Astrocyte (in vitro differentiated cells and primary cell): ENCODE data around the gene TRIM9. TPM values are rescaled to one million over a fixed set of nuclear protein-coding genes. Genes with fewer than 3 reads are reported as not detected.

Experiments used
- DNase-seq: peaks from one replicate; pipeline ENCODE4 v3.0.0-alpha.2; 2010; ENCODE audit warnings: low read depth
- FAIRE-seq: peaks from 2 replicates; lab custom pipeline; 2011; peaks lifted over from hg19 to GRCh38; lab: Jason Lieb, UNC
- H2AFZ ChIP-seq: 2 replicates; pipeline ENCODE4 v1.6.0; 2012; ENCODE audit warnings: low read depth, low read length, inconsistent platforms
- H3K27ac ChIP-seq: 2 replicates; pipeline ENCODE4 v1.5.1; 2011; ENCODE audit warnings: low read depth, low read length, inconsistent platforms
- H3K27me3 ChIP-seq: 2 replicates; pipeline ENCODE4 v1.6.0; 2011; ENCODE audit warnings: low read length, inconsistent platforms; ENCODE audit not compliant: insufficient read depth
- H3K36me3 ChIP-seq: 2 replicates; pipeline ENCODE4 v1.5.1; 2011; ENCODE audit warnings: low read length, inconsistent platforms; ENCODE audit not compliant: insufficient read depth
- H3K4me1 ChIP-seq: 2 replicates; pipeline ENCODE4 v1.5.1; 2011; ENCODE audit warnings: low read length, inconsistent platforms; ENCODE audit not compliant: insufficient read depth
- H3K4me2 ChIP-seq: 2 replicates; pipeline ENCODE4 v1.6.0; 2012; ENCODE audit warnings: low read length, inconsistent platforms
- H3K4me3 ChIP-seq: 2 replicates; pipeline ENCODE4 v1.5.1; 2011; ENCODE audit warnings: low read depth, mild to moderate bottlenecking, low read length, inconsistent platforms; ENCODE audit not compliant: insufficient read depth
- H3K79me2 ChIP-seq: 2 replicates; pipeline ENCODE4 v1.6.0; 2012; ENCODE audit warnings: mild to moderate bottlenecking, low read length, inconsistent platforms; ENCODE audit not compliant: insufficient read depth
- H3K9ac ChIP-seq: 2 replicates; pipeline ENCODE4 v1.6.0; 2012; ENCODE audit warnings: mild to moderate bottlenecking, low read length, inconsistent platforms
- H3K9me3 ChIP-seq: 2 replicates; pipeline ENCODE4 v1.5.1; 2012; ENCODE audit warnings: low read depth, mild to moderate bottlenecking, low read length, inconsistent platforms; ENCODE audit not compliant: insufficient read depth
- H4K20me1 ChIP-seq: 2 replicates; pipeline ENCODE4 v1.6.0; 2012; ENCODE audit warnings: low read length, inconsistent platforms; ENCODE audit not compliant: insufficient read depth
- H3K27ac Mint-ChIP-seq: one replicate; pipeline ENCODE4 v1.8.0; 2021; ENCODE audit warnings: mild to moderate bottlenecking, mixed read lengths; ENCODE audit not compliant: unreplicated experiment
- H3K27me3 Mint-ChIP-seq: one replicate; pipeline ENCODE4 v1.8.0; 2021; ENCODE audit warnings: low read depth, mixed read lengths; ENCODE audit not compliant: unreplicated experiment
- H3K36me3 Mint-ChIP-seq: one replicate; pipeline ENCODE4 v1.8.0; 2021; ENCODE audit warnings: low read depth, mixed read lengths; ENCODE audit not compliant: unreplicated experiment
- H3K4me1 Mint-ChIP-seq: one replicate; pipeline ENCODE4 v1.8.0; 2021; ENCODE audit warnings: low read depth, mixed read lengths; ENCODE audit not compliant: unreplicated experiment
- H3K4me3 Mint-ChIP-seq: one replicate; pipeline ENCODE4 v1.8.0; 2021; ENCODE audit warnings: mild to moderate bottlenecking, moderate library complexity, mixed read lengths; ENCODE audit not compliant: unreplicated experiment
- H3K9me3 Mint-ChIP-seq: one replicate; pipeline ENCODE4 v1.8.0; 2021; ENCODE audit warnings: mild to moderate bottlenecking, mixed read lengths; ENCODE audit not compliant: unreplicated experiment
- CTCF ChIP-seq: IDR thresholded peaks from 2 replicates; pipeline ENCODE4 v1.5.1; 2011; ENCODE audit warnings: low read depth, mild to moderate bottlenecking, inconsistent platforms, low read length, moderate library complexity; ENCODE audit not compliant: insufficient read depth
- EZH2 ChIP-seq: IDR thresholded peaks from 2 replicates; pipeline ENCODE4 v1.6.1; 2012; ENCODE audit warnings: mild to moderate bottlenecking, low read length, inconsistent platforms; ENCODE audit not compliant: insufficient read depth
- total RNA-seq: library from RNA; stranded (reverse); gene quantifications from 2 replicates; pipeline ENCODE4 v1.2.1, GENCODE V29; 2021

The TRIM9 gene
- total RNA-seq, 1 donor from 2014 or later, result 4.7 TPM

GRCh38 chr14:51044961-51045360, 49.9 kb downstream of the TRIM9 start:
- Mint-ChIP-seq H3K27ac (no peak overlapping the region), H3K27me3 (peaks cover 2% of the 10 kb centered on the region), H3K9me3 (no peaks in the 10 kb centered on the region), H3K4me1 (peaks cover 5% of the 10 kb centered on the region), H3K36me3 (no peaks in the 10 kb centered on the region), H3K4me3 (no peak overlapping the region)
- FAIRE-seq (no peak), DNase-seq (no peak)
- H2AFZ ChIP-seq, result no peak overlapping the region
- no peaks in the 10 kb centered on the region for H3K9me3 ChIP-seq
- TF ChIP-seq EZH2, result no peak
- TF ChIP-seq CTCF, result no peak
- peaks cover 2% of the 10 kb centered on the region for H3K27me3 ChIP-seq
- H3K9ac ChIP-seq, result no peak overlapping the region
- H3K4me3 ChIP-seq, result no peak overlapping the region
- H3K79me2 ChIP-seq, result no peaks in the 10 kb centered on the region
- H4K20me1 ChIP-seq, result no peaks in the 10 kb centered on the region
- no peak overlapping the region for H3K27ac ChIP-seq
- no peaks in the 10 kb centered on the region for H3K4me1 ChIP-seq
- H3K4me2 ChIP-seq, result no peak overlapping the region
- no peaks in the 10 kb centered on the region for H3K36me3 ChIP-seq

- H3K4me1 ChIP-seq, result no peaks in the 10 kb centered on the region
- Mint-ChIP-seq H3K4me3 (no peak overlapping the region), H3K27ac (no peak overlapping the region), H3K4me1 (peaks cover 5% of the 10 kb centered on the region), H3K9me3 (no peaks in the 10 kb centered on the region), H3K27me3 (peaks cover 2% of the 10 kb centered on the region), H3K36me3 (no peaks in the 10 kb centered on the region)
- H4K20me1 ChIP-seq, result no peaks in the 10 kb centered on the region
- peaks cover 4% of the 10 kb centered on the region for H3K27me3 ChIP-seq
- no peaks in the 10 kb centered on the region for H3K36me3 ChIP-seq
- no peak overlapping the region for H3K4me3 ChIP-seq
- no peak overlapping the region for H3K9ac ChIP-seq
- no peak overlapping the region for H3K4me2 ChIP-seq
- H3K9me3 ChIP-seq, result no peaks in the 10 kb centered on the region
- H3K79me2 ChIP-seq, result no peaks in the 10 kb centered on the region
- DNase-seq (no peak), FAIRE-seq (no peak)
- H3K27ac ChIP-seq, result no peak overlapping the region
- H2AFZ ChIP-seq, result no peak overlapping the region
- TF ChIP-seq EZH2, result no peak
- no peak for TF ChIP-seq CTCF
Observed at GRCh38 chr14:51041883-51042282, 53.0 kb downstream of the TRIM9 start.

GRCh38 chr14:51041108-51041531, 53.8 kb downstream of the TRIM9 start:
- peaks cover 2% of the 10 kb centered on the region for H3K27me3 ChIP-seq
- Mint-ChIP-seq H3K27ac (no peak overlapping the region), H3K36me3 (no peaks in the 10 kb centered on the region), H3K4me3 (no peak overlapping the region), H3K4me1 (peaks cover 5% of the 10 kb centered on the region), H3K9me3 (no peaks in the 10 kb centered on the region), H3K27me3 (peaks cover 2% of the 10 kb centered on the region)
- H3K4me3 ChIP-seq, result no peak overlapping the region
- no peak overlapping the region for H3K9ac ChIP-seq
- no peaks in the 10 kb centered on the region for H3K9me3 ChIP-seq
- H3K36me3 ChIP-seq, result no peaks in the 10 kb centered on the region
- no peak for DNase-seq
- H3K79me2 ChIP-seq, result no peaks in the 10 kb centered on the region
- no peak overlapping the region for H3K27ac ChIP-seq
- H3K4me2 ChIP-seq, result no peak overlapping the region
- H3K4me1 ChIP-seq, result no peaks in the 10 kb centered on the region
- peak overlapping the region; percentile 16 for H2AFZ ChIP-seq
- FAIRE-seq, result no peak
- H4K20me1 ChIP-seq, result no peaks in the 10 kb centered on the region
- TF ChIP-seq CTCF (no peak), EZH2 (no peak)
